IMR-90 (cell line): ENCODE data around the gene CLPX.
"Not testable (repeated sequence)": the region's sequence is repeated elsewhere in the genome, so short reads cannot be mapped to it uniquely, and the experiment has no call there.

Experiments used
- CTCF ChIP-seq: conservative IDR thresholded peaks from 2 replicates; pipeline ENCODE4 v1.5.1; 2012; ENCODE audit warnings: mild to moderate bottlenecking, low read depth, low read length, improper control_type of control experiment
- MXI1 ChIP-seq: IDR thresholded peaks from 2 replicates; pipeline ENCODE4 v1.6.1; 2012; ENCODE audit warnings: low read depth, mild to moderate bottlenecking, low read length, moderate library complexity, borderline replicate concordance
- RFX5 ChIP-seq: IDR thresholded peaks from 2 replicates; pipeline ENCODE4 v1.8.0; 2012; ENCODE audit warnings: low read depth, mild to moderate bottlenecking, low read length, moderate library complexity

DNA sequence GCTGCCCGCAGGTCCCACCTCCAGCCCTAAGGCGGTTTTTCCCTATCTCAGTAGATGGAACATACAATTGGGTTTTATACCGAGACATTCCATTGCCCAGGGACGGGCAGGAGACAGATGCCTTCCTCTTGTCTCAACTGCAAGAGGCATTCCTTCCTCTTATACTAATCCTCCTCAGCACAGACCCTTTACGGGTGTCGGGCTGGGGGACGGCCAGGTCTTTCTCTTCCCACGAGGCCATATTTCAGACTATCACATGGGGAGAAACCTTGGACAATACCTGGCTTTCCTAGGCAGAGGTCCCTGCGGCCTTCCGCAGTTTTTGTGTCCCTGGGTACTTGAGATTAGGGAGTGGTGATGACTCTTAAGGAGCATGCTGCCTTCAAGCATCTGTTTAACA is 41.8 kb upstream of the CLPX start:
- not testable (repeated sequence) for TF ChIP-seq CTCF, RFX5, MXI1
